Loucy (cell line): Measurements from ENCODE around the gene SELL.
"Not testable (repeated sequence)": the region's sequence is repeated elsewhere in the genome, so short reads cannot be mapped to it uniquely, and the experiment has no call there.

ENCODE experiments used
- H2AFZ ChIP-seq: fragments of 200-600 bp; sonication (generic); 2 replicates; pipeline ENCODE4 v1.6.0; 2016; ENCODE audit warnings: antibody characterized with exemption, mild to moderate bottlenecking, low read length, moderate library complexity
- H3F3A ChIP-seq: fragments of 200-600 bp; 2 replicates; pipeline ENCODE4 v1.6.0; 2016; ENCODE audit warnings: antibody characterized with exemption, low read depth, mild to moderate bottlenecking
- H3K27me3 ChIP-seq: fragments of 200-600 bp; sonication (generic); 2 replicates; pipeline ENCODE4 v1.6.1; 2014; ENCODE audit warnings: low read length, mild to moderate bottlenecking; ENCODE audit not compliant: insufficient read depth, poor library complexity, severe bottlenecking
- H3K36me3 ChIP-seq: fragments of 200-600 bp; sonication (generic); 2 replicates; pipeline ENCODE4 v1.6.1; 2016; ENCODE audit warnings: low read length; ENCODE audit not compliant: insufficient read depth
- H3K4me1 ChIP-seq: fragments of 200-600 bp; sonication (generic); 2 replicates; pipeline ENCODE4 v1.5.1; 2014; ENCODE audit warnings: low read length, mild to moderate bottlenecking; ENCODE audit not compliant: insufficient read depth, poor library complexity, severe bottlenecking
- H3K4me2 ChIP-seq: fragments of 200-600 bp; sonication (generic); 2 replicates; pipeline ENCODE4 v1.6.0; 2014; ENCODE audit warnings: antibody characterized with exemption, low read length, low read depth, mild to moderate bottlenecking; ENCODE audit not compliant: poor library complexity, severe bottlenecking
- H3K4me3 ChIP-seq: fragments of 200-600 bp; sonication (generic); 2 replicates; pipeline ENCODE4 v1.5.1; 2014; ENCODE audit warnings: low read length, mild to moderate bottlenecking, mixed read lengths; ENCODE audit not compliant: poor library complexity, severe bottlenecking
- H3K79me2 ChIP-seq: fragments of 200-600 bp; sonication (generic); 2 replicates; pipeline ENCODE4 v1.6.1; 2014; ENCODE audit warnings: low read length; ENCODE audit not compliant: insufficient read depth
- H3K9ac ChIP-seq: fragments of 200-600 bp; sonication (generic); 2 replicates; pipeline ENCODE4 v1.6.0; 2014; ENCODE audit warnings: mild to moderate bottlenecking, low read depth, low read length, moderate library complexity; ENCODE audit not compliant: poor library complexity, severe bottlenecking
- H3K9me2 ChIP-seq: fragments of 200-600 bp; sonication (generic); replicated peaks from 2 replicates; pipeline ENCODE4 v1.6.1; 2016; ENCODE audit warnings: low read depth, low read length, mixed read lengths
- H3K9me3 ChIP-seq: fragments of 200-600 bp; sonication (generic); 2 replicates; pipeline ENCODE4 v1.6.1; 2014; ENCODE audit warnings: mild to moderate bottlenecking, antibody characterized with exemption, low read length, low read depth; ENCODE audit not compliant: insufficient read depth
- H4K20me1 ChIP-seq: fragments of 200-600 bp; sonication (generic); 2 replicates; pipeline ENCODE4 v1.6.0; 2014; ENCODE audit warnings: antibody characterized with exemption, low read length, mild to moderate bottlenecking; ENCODE audit not compliant: insufficient read depth, poor library complexity, severe bottlenecking
- EZH2phosphoT487 ChIP-seq: fragments of 200-600 bp; IDR thresholded peaks from 2 replicates; pipeline ENCODE4 v1.6.1; 2018; ENCODE audit warnings: antibody characterized with exemption, mild to moderate bottlenecking, moderate library complexity, borderline replicate concordance
- TF ChIP-seq, protein P1 (sequence below): fragments of 200-600 bp; sonication (generic); conservative IDR thresholded peaks from 2 replicates; pipeline ENCODE4 v1.5.1; 2014; ENCODE audit warnings: mild to moderate bottlenecking, antibody characterized with exemption, low read length

The SELL gene

DNA sequence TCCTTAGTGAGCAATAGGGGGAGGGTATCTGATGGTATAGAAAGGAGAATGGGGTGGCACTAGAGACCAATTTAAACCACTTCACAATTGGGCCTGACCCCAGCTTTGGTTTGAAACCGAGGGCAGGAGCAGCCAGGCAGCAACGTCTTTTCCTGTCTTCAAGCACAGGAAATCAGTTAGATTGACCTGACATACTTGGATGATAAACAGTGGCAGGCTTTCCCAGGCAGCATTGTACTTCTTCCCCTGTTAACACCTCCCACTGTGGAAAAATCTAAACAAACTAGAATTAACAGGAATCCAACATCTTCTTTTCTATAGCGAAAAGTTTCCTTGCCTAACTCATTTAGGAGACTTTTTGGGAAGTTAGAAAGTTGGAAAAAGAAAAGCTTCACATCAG, 40.6 kb downstream of the SELL start:
- no peaks in the 10 kb centered on the region for H4K20me1 ChIP-seq
- peaks cover 42% of the 10 kb centered on the region for H3K4me1 ChIP-seq
- H3K9me2 ChIP-seq = no peaks in the 10 kb centered on the region
- H3K36me3 ChIP-seq = no peaks in the 10 kb centered on the region; the same call in 1 of the 2 replicates
- TF ChIP-seq, protein P1, sequence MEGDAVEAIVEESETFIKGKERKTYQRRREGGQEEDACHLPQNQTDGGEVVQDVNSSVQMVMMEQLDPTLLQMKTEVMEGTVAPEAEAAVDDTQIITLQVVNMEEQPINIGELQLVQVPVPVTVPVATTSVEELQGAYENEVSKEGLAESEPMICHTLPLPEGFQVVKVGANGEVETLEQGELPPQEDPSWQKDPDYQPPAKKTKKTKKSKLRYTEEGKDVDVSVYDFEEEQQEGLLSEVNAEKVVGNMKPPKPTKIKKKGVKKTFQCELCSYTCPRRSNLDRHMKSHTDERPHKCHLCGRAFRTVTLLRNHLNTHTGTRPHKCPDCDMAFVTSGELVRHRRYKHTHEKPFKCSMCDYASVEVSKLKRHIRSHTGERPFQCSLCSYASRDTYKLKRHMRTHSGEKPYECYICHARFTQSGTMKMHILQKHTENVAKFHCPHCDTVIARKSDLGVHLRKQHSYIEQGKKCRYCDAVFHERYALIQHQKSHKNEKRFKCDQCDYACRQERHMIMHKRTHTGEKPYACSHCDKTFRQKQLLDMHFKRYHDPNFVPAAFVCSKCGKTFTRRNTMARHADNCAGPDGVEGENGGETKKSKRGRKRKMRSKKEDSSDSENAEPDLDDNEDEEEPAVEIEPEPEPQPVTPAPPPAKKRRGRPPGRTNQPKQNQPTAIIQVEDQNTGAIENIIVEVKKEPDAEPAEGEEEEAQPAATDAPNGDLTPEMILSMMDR = no peak
- no peak for TF ChIP-seq EZH2phosphoT487
- H3K4me2 ChIP-seq = peak overlapping the region; percentile 69
- H3K79me2 ChIP-seq = no peaks in the 10 kb centered on the region
- H3F3A ChIP-seq = peaks cover 15% of the 10 kb centered on the region
- H3K4me3 ChIP-seq = peak overlapping the region; percentile 21
- H3K9ac ChIP-seq = peak overlapping the region; percentile 65
- H2AFZ ChIP-seq = no peak overlapping the region
- no peaks in the 10 kb centered on the region for H3K27me3 ChIP-seq
- H3K9me3 ChIP-seq = peaks cover 13% of the 10 kb centered on the region; the same call in 1 of the 2 replicates

DNA sequence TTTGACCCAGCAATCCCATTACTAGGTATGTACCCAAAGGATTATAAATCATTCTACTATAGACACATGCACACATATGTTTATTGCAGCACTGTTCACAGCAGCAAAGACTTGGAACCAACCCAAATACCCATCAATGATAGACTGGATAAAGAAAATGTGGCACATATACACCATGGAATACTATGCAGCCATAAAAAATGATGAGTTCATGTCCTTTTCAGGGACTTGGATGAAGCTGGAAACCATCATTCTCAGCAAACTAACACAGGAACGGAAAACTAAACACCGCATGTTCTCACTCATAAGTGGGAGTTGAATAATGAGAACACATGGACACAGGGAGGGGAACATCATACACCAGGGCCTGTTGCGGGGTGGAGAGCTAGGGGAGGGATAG, 41.2 kb downstream of the SELL start:
- H3K4me2 ChIP-seq = peak overlapping the region; percentile 69
- H3K9me2 ChIP-seq, H2AFZ ChIP-seq, H3K36me3 ChIP-seq, H3K79me2 ChIP-seq, H3K27me3 ChIP-seq, H4K20me1 ChIP-seq: not testable (repeated sequence)
- H3K9ac ChIP-seq = peak overlapping the region; percentile 65
- peaks cover 36% of the 10 kb centered on the region for H3K4me1 ChIP-seq
- H3F3A ChIP-seq = peaks cover 15% of the 10 kb centered on the region
- peaks cover 13% of the 10 kb centered on the region; the same call in 1 of the 2 replicates for H3K9me3 ChIP-seq
- peak overlapping the region; percentile 21 for H3K4me3 ChIP-seq

DNA sequence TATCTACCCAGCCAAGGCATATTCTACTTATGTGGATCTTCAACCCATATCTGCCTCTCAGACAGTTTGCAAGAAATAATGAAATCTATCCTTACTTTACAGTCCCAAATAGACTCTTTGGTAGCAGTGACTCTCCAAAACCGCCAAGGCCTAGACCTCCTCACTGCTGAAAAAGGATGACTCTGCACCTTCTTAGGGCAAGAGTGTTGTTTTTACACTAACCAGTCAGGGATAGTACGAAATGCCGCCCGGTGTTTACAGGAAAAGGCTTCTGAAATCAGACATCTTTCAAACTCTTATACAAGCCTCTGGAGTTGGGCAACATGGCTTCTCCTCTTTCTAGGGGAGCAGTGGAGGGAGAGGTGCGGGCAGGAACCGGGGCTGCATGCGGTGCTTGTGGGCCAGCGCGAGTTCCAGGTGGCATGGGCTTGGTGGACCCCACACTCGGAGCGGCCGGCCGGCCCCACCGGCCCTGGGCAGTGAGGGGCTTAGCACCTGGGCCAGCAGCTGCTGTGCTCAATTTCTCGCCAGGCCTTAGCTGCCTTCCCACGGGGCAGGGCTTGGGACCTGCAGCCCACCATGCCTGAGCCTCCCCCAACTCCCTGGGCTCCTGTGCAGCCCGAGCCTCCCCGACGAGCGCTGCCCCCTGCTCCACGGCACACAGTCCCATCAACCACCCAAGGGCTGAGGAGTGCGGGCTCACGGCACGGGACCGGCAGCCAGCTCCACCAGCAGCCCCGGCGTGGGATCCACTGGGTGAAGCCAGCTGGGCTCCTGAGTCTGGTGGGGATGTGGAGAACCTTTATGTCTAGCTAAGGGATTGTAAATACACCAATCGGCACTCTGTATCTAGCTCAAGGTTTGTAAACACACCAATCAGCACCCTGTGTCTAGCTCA, 43.5 kb downstream of the SELL start:
- H3K27me3 ChIP-seq, H3K79me2 ChIP-seq, H3F3A ChIP-seq, H4K20me1 ChIP-seq, H3K9me2 ChIP-seq, H3K9me3 ChIP-seq, H2AFZ ChIP-seq, H3K9ac ChIP-seq, H3K4me2 ChIP-seq, H3K36me3 ChIP-seq, H3K4me3 ChIP-seq: not testable (repeated sequence)
- H3K4me1 ChIP-seq = peaks cover 36% of the 10 kb centered on the region

DNA sequence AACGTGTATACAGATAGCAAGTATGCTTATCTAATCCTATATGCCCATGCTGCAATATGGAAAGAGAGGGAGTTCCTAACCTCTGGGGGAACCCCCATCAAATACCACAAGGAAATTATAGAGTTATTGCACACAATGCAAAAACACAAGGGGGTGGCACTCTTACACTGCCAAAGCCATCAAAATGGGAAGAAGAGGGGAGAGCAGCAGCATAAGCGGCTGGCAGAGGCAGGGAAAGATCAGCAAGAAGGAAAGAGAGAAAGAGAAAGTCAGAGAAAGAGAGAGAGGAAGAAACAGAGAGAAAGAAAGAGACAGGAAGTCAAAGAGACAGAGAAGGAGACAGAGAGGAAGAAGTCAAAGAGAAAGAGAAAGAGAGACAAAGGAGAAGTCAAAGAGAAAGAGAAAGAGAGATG, 44.2 kb downstream of the SELL start:
- H2AFZ ChIP-seq = not testable (repeated sequence)

DNA sequence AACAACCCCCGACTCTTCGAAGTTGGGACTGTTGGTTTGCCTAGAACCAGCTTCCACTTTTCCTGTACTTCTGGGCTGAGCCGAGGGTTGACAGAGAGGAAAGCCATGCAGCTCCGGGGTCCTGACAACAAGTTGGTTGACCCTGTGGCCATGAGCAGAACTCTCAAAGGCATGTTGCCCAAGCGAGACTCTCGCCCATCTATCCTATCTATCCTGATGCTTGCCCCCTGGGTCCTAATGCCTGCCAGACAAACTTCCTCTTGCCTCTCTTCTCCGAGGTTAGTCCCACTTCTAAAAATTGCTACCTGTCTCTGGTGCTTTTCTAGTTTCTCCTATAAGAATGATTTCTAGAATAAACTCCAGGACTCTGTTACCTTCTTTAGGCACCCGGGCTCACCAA, 48.7 kb downstream of the SELL start:
- H2AFZ ChIP-seq, H4K20me1 ChIP-seq, H3K9me2 ChIP-seq, H3F3A ChIP-seq, H3K9ac ChIP-seq, H3K27me3 ChIP-seq, H3K9me3 ChIP-seq, H3K36me3 ChIP-seq, H3K79me2 ChIP-seq: not testable (repeated sequence)
- H3K4me1 ChIP-seq = peaks cover 21% of the 10 kb centered on the region
- peak overlapping the region; percentile 46 for H3K4me2 ChIP-seq
- H3K4me3 ChIP-seq = peak overlapping the region; percentile 43

More for the DNA sequence above, 44.2 kb downstream of the SELL start:
- not testable (repeated sequence) for H3K9ac ChIP-seq, H3F3A ChIP-seq, H3K9me3 ChIP-seq, H3K9me2 ChIP-seq, H4K20me1 ChIP-seq, H3K27me3 ChIP-seq, H3K79me2 ChIP-seq, H3K4me2 ChIP-seq, H3K36me3 ChIP-seq, H3K4me3 ChIP-seq
- peaks cover 36% of the 10 kb centered on the region for H3K4me1 ChIP-seq

DNA sequence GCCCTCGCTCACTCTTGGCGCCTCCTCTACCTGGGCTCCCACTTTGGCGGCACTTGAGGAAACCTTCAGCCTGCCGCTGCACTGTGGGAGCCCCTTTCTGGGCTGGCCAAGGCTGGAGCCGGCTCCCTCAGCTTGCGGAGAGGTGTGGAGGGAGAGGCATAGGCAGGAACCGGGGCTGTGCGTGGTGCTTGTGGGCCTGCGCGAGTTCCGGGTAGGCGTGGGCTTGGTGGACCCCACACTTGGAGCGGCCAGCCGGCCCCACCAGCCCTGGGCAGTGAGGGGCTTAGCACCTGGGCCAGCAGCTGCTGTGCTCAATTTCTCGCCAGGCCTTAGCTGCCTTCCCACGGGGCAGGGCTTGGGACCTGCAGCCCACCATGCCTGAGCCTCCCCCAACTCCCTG, 50.4 kb downstream of the SELL start:
- H3K27me3 ChIP-seq, H4K20me1 ChIP-seq, H3K4me2 ChIP-seq, H2AFZ ChIP-seq, H3F3A ChIP-seq, H3K9ac ChIP-seq, H3K79me2 ChIP-seq, H3K36me3 ChIP-seq, H3K4me3 ChIP-seq, H3K9me3 ChIP-seq, H3K9me2 ChIP-seq: not testable (repeated sequence)
- H3K4me1 ChIP-seq = peaks cover 11% of the 10 kb centered on the region
